Transverse colon (tissue), 4 donors: ENCODE results near the gene ITGB7. TPM values are rescaled to one million over a fixed set of nuclear protein-coding genes. Genes with fewer than 3 reads are reported as not detected.

Experiments
- DNase-seq: peaks from one replicate; pipeline ENCODE4 v3.0.0-alpha.2; 2019
- H3K27ac ChIP-seq, 4 donors: fragments of 200-600 bp; sonication (generic); 2 replicates each; pipeline ENCODE4 v1.5.1; 2016 to 2018; ENCODE audit warnings: inconsistent platforms in 4 of 4
- H3K27me3 ChIP-seq: fragments of 200-600 bp; sonication (generic); 2 replicates; pipeline ENCODE4 v1.5.1; 2017; ENCODE audit warnings: inconsistent platforms
- H3K36me3 ChIP-seq, 4 donors: fragments of 200-600 bp; sonication (generic); 2 replicates each; pipeline ENCODE4 v1.5.1; 2017 to 2019; ENCODE audit warnings: inconsistent platforms in 4 of 4
- H3K4me1 ChIP-seq, 4 donors: fragments of 200-600 bp; sonication (generic); 2 replicates each; pipeline ENCODE4 v1.5.1; 2017 to 2020; ENCODE audit warnings: inconsistent platforms in 4 of 4
- H3K4me3 ChIP-seq, 4 donors: fragments of 200-600 bp; sonication (generic); 1 replicate in 1 of 4; 2 replicates in 3 of 4; pipeline versions ENCODE4 v1.5.1 to v1.6.1; 2017 to 2019; ENCODE audit warnings: inconsistent platforms in 4 of 4
- H3K9me3 ChIP-seq, 2 donors: fragments of 200-600 bp; sonication (generic); 2 replicates each; pipeline ENCODE4 v1.5.1; 2017 to 2019; ENCODE audit warnings: inconsistent platforms in 2 of 2
- EP300 ChIP-seq: sonication (generic); formaldehyde crosslinking; IDR thresholded peaks from one replicate; pipeline ENCODE4 v1.6.1; 2017; ENCODE audit warnings: antibody characterized with exemption, low read depth
- POLR2A ChIP-seq: fragments of 450-650 bp; IDR thresholded peaks from one replicate; pipeline ENCODE4 v1.6.1; 2016; ENCODE audit warnings: antibody characterized with exemption, mild to moderate bottlenecking, moderate library complexity
- POLR2AphosphoS5 ChIP-seq, 3 donors: sonication (generic); formaldehyde crosslinking; IDR thresholded peaks; one replicate each; pipeline ENCODE4 v1.6.1; 2016; ENCODE audit warnings: antibody characterized with exemption in 3 of 3
- WGBS, 2 donors: methylation state at CpG; one replicate each; pipeline ENCODE4 v1.1.5; 2018; ENCODE audit warnings: low coverage in 1 of 2; 5-methylcytosine and 5-hydroxymethylcytosine counted together
- in situ Hi-C, 4 donors: fragments of 200-750 bp; cut with MboI; loops; one replicate each; pipeline versions ENCODE4 v1.15.0 to v1.15.1; 2017; ENCODE audit warnings: low sequenced_read_pairs in 3 of 4, low pct_ligation_motif_present in 1 of 4, low pct_unique_long_range_greater_than_20kb in 1 of 4
- intact Hi-C: fragments of 100-400 bp; cut with DNase I; formaldehyde crosslinking; loops from one replicate; pipeline ENCODE4 v1.15.1; 2023; ENCODE audit warnings: low total_unique reads
- total RNA-seq, 4 donors: library from RNA; depleted of rRNA; stranded (reverse); fragments of >200 nt; gene quantifications; one replicate each; pipeline ENCODE4 v1.1.0, GENCODE V29; 2016
- TF ChIP-seq, protein P1 (sequence below), 5 experiments: fragments of 200-600 bp in 3 of 5; fragments of 450-650 bp in 2 of 5; sonication (generic) in 3 of 5; IDR thresholded peaks; 1 replicate in 2 of 5; 2 replicates in 3 of 5; pipeline ENCODE4 v1.5.1; 2016 to 2017; ENCODE audit warnings: antibody characterized with exemption in 5 of 5, inconsistent platforms in 3 of 5, mild to moderate bottlenecking in 2 of 5, moderate library complexity in 1 of 5

The ITGB7 gene
- total RNA-seq, 4 donors from 2014 or later: 0.60 to 8.3 (median 2.9) TPM

DNA sequence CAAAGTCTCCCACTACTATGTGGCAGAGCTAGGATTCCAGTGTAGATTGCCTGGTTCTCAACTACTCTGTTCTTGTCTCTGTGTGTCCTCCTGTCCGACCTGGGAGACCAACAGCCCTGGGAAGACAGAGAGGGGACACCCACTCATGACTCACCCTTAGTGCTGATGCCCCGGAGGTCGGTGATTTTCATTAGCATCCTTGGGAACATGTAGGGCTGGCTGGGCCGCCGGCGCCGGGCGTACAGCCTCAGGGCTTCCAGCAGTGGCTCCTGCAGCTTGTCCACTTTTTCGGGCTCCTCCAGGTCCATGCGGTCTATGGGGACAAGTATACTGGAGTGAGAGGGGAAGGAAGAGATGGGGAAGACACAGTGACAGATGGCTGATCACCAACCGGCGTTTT lies 5.9 kb upstream of the ITGB7 start:
- in situ Hi-C loops (loop anchor here in 3 of 4 donors (5.0 to 10.0 kb wide), 2 partner anchors 69 to 72 kb away; no protein-coding TSS in a partner anchor), intact Hi-C loops (no loop called here)
- Histone ChIP-seq H3K4me1 (peaks cover 16 to 40% (median 19%) of the 10 kb centered on the region in 4 donors), H3K4me3 (no peak overlapping the region), H3K27me3 (no peaks in the 10 kb centered on the region), H3K27ac (no peak overlapping the region), H3K36me3 (peaks cover 0 to 9% (median 0%) of the 10 kb centered on the region in 4 donors), H3K9me3 (no peaks in the 10 kb centered on the region)
- WGBS, 2 donors: 55% methylated on average over 12 of the region's 12 CpGs; no CpG with 5 or more reads in 1 of the 2 donors
- DNase-seq: no peak
- TF ChIP-seq, protein P1, sequence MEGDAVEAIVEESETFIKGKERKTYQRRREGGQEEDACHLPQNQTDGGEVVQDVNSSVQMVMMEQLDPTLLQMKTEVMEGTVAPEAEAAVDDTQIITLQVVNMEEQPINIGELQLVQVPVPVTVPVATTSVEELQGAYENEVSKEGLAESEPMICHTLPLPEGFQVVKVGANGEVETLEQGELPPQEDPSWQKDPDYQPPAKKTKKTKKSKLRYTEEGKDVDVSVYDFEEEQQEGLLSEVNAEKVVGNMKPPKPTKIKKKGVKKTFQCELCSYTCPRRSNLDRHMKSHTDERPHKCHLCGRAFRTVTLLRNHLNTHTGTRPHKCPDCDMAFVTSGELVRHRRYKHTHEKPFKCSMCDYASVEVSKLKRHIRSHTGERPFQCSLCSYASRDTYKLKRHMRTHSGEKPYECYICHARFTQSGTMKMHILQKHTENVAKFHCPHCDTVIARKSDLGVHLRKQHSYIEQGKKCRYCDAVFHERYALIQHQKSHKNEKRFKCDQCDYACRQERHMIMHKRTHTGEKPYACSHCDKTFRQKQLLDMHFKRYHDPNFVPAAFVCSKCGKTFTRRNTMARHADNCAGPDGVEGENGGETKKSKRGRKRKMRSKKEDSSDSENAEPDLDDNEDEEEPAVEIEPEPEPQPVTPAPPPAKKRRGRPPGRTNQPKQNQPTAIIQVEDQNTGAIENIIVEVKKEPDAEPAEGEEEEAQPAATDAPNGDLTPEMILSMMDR (IDR thresholded peaks at IDR 0.05): no peak
- TF ChIP-seq POLR2AphosphoS5 (IDR thresholded peaks at IDR 0.05) (no peak), EP300 (no peak)

DNA sequence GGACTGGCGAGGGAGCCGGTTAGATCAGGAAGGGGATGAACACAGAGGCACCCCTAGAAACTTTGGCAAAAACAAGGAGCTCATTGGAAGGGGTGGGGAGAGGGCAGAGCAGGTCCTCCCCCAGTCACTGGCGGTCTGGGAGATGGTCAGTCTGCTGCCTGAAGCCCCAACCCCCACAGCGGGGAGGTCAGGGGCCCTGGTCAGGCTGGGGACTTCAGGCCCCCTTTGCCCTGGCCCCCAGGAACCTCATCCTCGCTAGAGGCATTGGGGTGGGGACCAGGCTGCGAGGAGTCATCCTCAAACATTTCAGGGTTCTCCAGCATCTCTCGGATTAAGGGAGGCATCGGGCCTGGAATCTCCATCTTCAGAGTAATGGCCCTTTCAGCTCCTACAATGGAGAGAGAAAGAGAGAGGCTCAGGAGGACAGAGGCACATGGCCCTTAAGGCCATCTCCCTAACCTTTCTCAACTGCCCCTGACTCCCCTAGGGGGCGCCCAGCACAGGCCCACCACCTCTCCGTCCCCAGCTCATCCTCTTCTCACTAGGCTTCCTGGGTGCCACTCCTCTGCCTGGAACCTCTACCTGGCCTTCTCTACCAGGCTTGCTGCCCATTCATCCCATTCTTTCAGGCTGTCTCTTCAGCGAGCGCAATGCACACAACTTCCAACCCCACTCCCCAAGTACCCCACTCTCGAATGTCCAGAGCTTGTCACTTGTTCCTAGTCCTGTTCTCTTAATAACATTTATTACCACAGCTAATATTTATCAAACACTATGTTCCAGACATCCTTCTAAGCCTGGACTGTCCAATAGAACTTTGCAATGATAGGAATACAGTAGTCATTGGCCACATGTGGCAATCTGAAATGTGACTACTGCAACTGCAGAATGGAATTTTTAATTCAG lies 4.7 kb upstream of the ITGB7 start:
- H3K36me3 ChIP-seq: peaks cover 0 to 9% (median 0%) of the 10 kb centered on the region in 4 donors
- intact Hi-C loops: no loop called here
- DNase-seq: no peak

GRCh38 chr12:53210843-53211242 lies 3.8 kb upstream of the ITGB7 start:
- no peak for DNase-seq
- no peak for TF ChIP-seq POLR2A
- no peak for TF ChIP-seq POLR2AphosphoS5 (IDR thresholded peaks at IDR 0.05)
- no peak for TF ChIP-seq EP300
- TF ChIP-seq, protein P1 (IDR thresholded peaks at IDR 0.05): no peak
- no peaks in the 10 kb centered on the region for H3K9me3 ChIP-seq
- no peak overlapping the region for H3K4me3 ChIP-seq
- peaks cover 0 to 37% (median 13%) of the 10 kb centered on the region in 4 donors for H3K4me1 ChIP-seq
- no peaks in the 10 kb centered on the region for H3K27me3 ChIP-seq
- no peak overlapping the region for H3K27ac ChIP-seq
- H3K36me3 ChIP-seq: peaks cover 0 to 9% (median 0%) of the 10 kb centered on the region in 4 donors
- 78% methylated on average over 4 of the region's 4 CpGs; no CpG with 5 or more reads in 1 of the 2 donors for WGBS, 2 donors
- intact Hi-C loops: no loop called here
- in situ Hi-C loops: loop anchor here in 3 of 4 donors (5.0 to 10.0 kb wide), 2 partner anchors 71 to 74 kb away; no protein-coding TSS in a partner anchor

More for the DNA sequence above, 4.7 kb upstream of the ITGB7 start:
- TF ChIP-seq, protein P1 (IDR thresholded peaks at IDR 0.05): peak in 2 of 5 experiments; percentile 6 to 15
- no peak for TF ChIP-seq POLR2A
- Histone ChIP-seq H3K9me3 (no peaks in the 10 kb centered on the region), H3K27ac (no peak overlapping the region), H3K4me3 (no peak overlapping the region), H3K4me1 (peaks cover 4 to 40% (median 13%) of the 10 kb centered on the region in 4 donors), H3K27me3 (no peaks in the 10 kb centered on the region)
- in situ Hi-C loops: loop anchor here in 3 of 4 donors (5.0 to 10.0 kb wide), 2 partner anchors 71 to 73 kb away; no protein-coding TSS in a partner anchor
- WGBS, 2 donors: 85 to 100% methylated on average over 3 to 13 of the region's 13 CpGs

- no peaks in the 10 kb centered on the region for H3K27me3 ChIP-seq
- WGBS, 2 donors: 59 to 60% methylated on average over 7 of the region's 7 CpGs
- no peak for DNase-seq
- intact Hi-C loops (no loop called here), in situ Hi-C loops (no loop called here)
- peaks cover 0 to 36% (median 13%) of the 10 kb centered on the region in 4 donors for H3K4me1 ChIP-seq
- H3K27ac ChIP-seq: peak overlapping the region; percentile 9 to 58 (median 36)
- H3K4me3 ChIP-seq: no peak overlapping the region
- no peaks in the 10 kb centered on the region for H3K9me3 ChIP-seq
- TF ChIP-seq POLR2AphosphoS5 (IDR thresholded peaks at IDR 0.05) (no peak), EP300 (no peak), POLR2A (no peak)
- TF ChIP-seq, protein P1 (IDR thresholded peaks at IDR 0.05): no peak
- peaks cover 0 to 9% (median 0%) of the 10 kb centered on the region in 4 donors for H3K36me3 ChIP-seq
These were observed 1.9 kb upstream of the ITGB7 start for GRCh38 chr12:53208877-53209463.
